H1 (cell line): ENCODE measurements around the gene WDR93. TPM values are rescaled to one million over a fixed set of nuclear protein-coding genes. Genes with fewer than 3 reads are reported as not detected.

Experiments
- CTCF ChIA-PET: fragments of 300-600 bp; sonication (Branson Sonifier 250); formaldehyde crosslinking; loops from one replicate; lab custom pipeline; 2021; ENCODE audit not compliant: partially characterized antibody; lab: Charles Lee
- POLR2A ChIA-PET: fragments of 300-600 bp; sonication (Branson Sonifier 250); formaldehyde crosslinking; loops from one replicate; lab custom pipeline; 2021; ENCODE audit warnings: inconsistent platforms; ENCODE audit not compliant: partially characterized antibody; lab: Charles Lee
- DNase-seq, 2 experiments: peaks; one replicate each; pipeline versions ENCODE4 v3.0.0 to v3.0.0-alpha.2; 2010 to 2022; ENCODE audit warnings: low spot score in 2 of 2, low read depth in 1 of 2, mixed read lengths in 1 of 2
- FAIRE-seq: peaks from 2 replicates; lab custom pipeline; 2011; peaks lifted over from hg19 to GRCh38; lab: Jason Lieb, UNC
- H2AFZ ChIP-seq: 2 replicates; pipeline ENCODE4 v1.8.1; 2012; ENCODE audit warnings: low read length, inconsistent platforms
- H2AK5ac ChIP-seq: 2 replicates; pipeline ENCODE4 v1.6.1; 2013; ENCODE audit warnings: low read depth, low read length
- H2BK120ac ChIP-seq: replicated peaks from 2 replicates; pipeline ENCODE3; 2013; ENCODE audit warnings: low read depth, low read length, inconsistent platforms
- H2BK12ac ChIP-seq: 2 replicates; pipeline ENCODE4 v1.6.1; 2013; ENCODE audit warnings: low read depth, low read length
- H2BK15ac ChIP-seq: 2 replicates; pipeline ENCODE4 v1.6.1; 2013; ENCODE audit warnings: low read length
- H2BK20ac ChIP-seq: 2 replicates; pipeline ENCODE4 v1.6.1; 2013; ENCODE audit warnings: low read length
- H2BK5ac ChIP-seq: 2 replicates; pipeline ENCODE4 v1.6.1; 2013; ENCODE audit warnings: low read depth, low read length
- H3K14ac ChIP-seq: 2 replicates; pipeline ENCODE4 v1.6.1; 2013; ENCODE audit warnings: inconsistent platforms; ENCODE audit not compliant: insufficient read length
- H3K18ac ChIP-seq: 2 replicates; pipeline ENCODE4 v1.6.1; 2013; ENCODE audit warnings: low read length; ENCODE audit errors: extremely low read depth
- H3K23ac ChIP-seq: 2 replicates; pipeline ENCODE4 v1.6.1; 2013; ENCODE audit warnings: inconsistent platforms; ENCODE audit not compliant: insufficient read length
- H3K23me2 ChIP-seq: 2 replicates; pipeline ENCODE4 v1.6.1; 2013; ENCODE audit warnings: low read depth, low read length
- H3K27ac ChIP-seq: 2 replicates; pipeline ENCODE4 v1.6.1; 2011; ENCODE audit warnings: low read depth, low read length, inconsistent platforms
- H3K27me3 ChIP-seq, 4 experiments: replicated peaks in 1 of 4; 1 replicate in 1 of 4; 2 replicates in 3 of 4; pipeline versions ENCODE4 v1.6.1 to v1.8.1; 2011 to 2013; ENCODE audit warnings: low read length in 3 of 4, mild to moderate bottlenecking in 3 of 4, inconsistent platforms in 2 of 4, mixed read lengths in 2 of 4, moderate library complexity in 1 of 4; ENCODE audit not compliant: control insufficient read depth in 3 of 4, insufficient read depth in 3 of 4; ENCODE audit errors: extremely low read depth in 1 of 4
- H3K36me3 ChIP-seq, 4 experiments: 2 replicates each; pipeline versions ENCODE4 v1.6.1 to v1.8.1; 2011 to 2013; ENCODE audit warnings: mild to moderate bottlenecking in 4 of 4, low read length in 3 of 4, moderate library complexity in 2 of 4, control low read depth in 1 of 4, inconsistent platforms in 1 of 4; ENCODE audit not compliant: insufficient read depth in 4 of 4, control insufficient read depth in 2 of 4
- H3K4ac ChIP-seq: replicated peaks from 2 replicates; pipeline ENCODE3; 2013; ENCODE audit warnings: low read length, low read depth, mixed read lengths, inconsistent platforms; ENCODE audit not compliant: insufficient read length
- H3K4me1 ChIP-seq, 4 experiments: replicated peaks in 1 of 4; 1 replicate in 1 of 4; 2 replicates in 3 of 4; pipeline versions ENCODE4 v1.6.1 to v1.8.1; 2011 to 2013; ENCODE audit warnings: low read length in 3 of 4, inconsistent platforms in 2 of 4, mixed read lengths in 1 of 4; ENCODE audit not compliant: insufficient read depth in 4 of 4, control insufficient read depth in 3 of 4
- H3K4me2 ChIP-seq, 2 experiments: 2 replicates each; pipeline versions ENCODE4 v1.6.1 to v1.8.1; 2011 to 2013; ENCODE audit warnings: low read depth in 2 of 2, low read length in 2 of 2, control low read depth in 1 of 2, inconsistent platforms in 1 of 2, mild to moderate bottlenecking in 1 of 2; ENCODE audit not compliant: insufficient read depth in 1 of 2
- H3K4me3 ChIP-seq, 4 experiments: fragments of 200-600, 300-600 bp in 1 of 4; sonication (generic), shearing (Covaris generic), sonication (Bioruptor Twin) in 1 of 4; 2 replicates each; pipeline versions ENCODE4 v1.5.1 to v1.8.1; 2011 to 2016; ENCODE audit warnings: low read length in 4 of 4, low read depth in 3 of 4, control low read depth in 2 of 4, inconsistent platforms in 2 of 4, mild to moderate bottlenecking in 2 of 4, mixed read lengths in 1 of 4, moderate library complexity in 1 of 4; ENCODE audit not compliant: insufficient read depth in 2 of 4; ENCODE audit errors: extremely low read depth in 1 of 4
- H3K56ac ChIP-seq: replicated peaks from 2 replicates; pipeline ENCODE3; 2013; ENCODE audit warnings: low read depth, mild to moderate bottlenecking, mixed read lengths, low read length, inconsistent platforms; ENCODE audit not compliant: insufficient read length
- H3K79me1 ChIP-seq: 2 replicates; pipeline ENCODE4 v1.6.1; 2013; ENCODE audit warnings: low read depth, low read length, control low read depth
- H3K79me2 ChIP-seq, 2 experiments: 2 replicates each; pipeline versions ENCODE4 v1.6.1 to v1.8.1; 2012 to 2013; ENCODE audit warnings: low read length in 2 of 2, mild to moderate bottlenecking in 2 of 2, inconsistent platforms in 1 of 2; ENCODE audit not compliant: insufficient read depth in 2 of 2, control insufficient read depth in 1 of 2
- H3K9ac ChIP-seq, 4 experiments: replicated peaks in 1 of 4; 1 replicate in 1 of 4; 2 replicates in 3 of 4; pipeline versions ENCODE4 v1.6.1 to v1.8.1; 2011 to 2013; ENCODE audit warnings: low read depth in 3 of 4, low read length in 3 of 4, control low read depth in 2 of 4, mild to moderate bottlenecking in 2 of 4, moderate library complexity in 2 of 4, inconsistent platforms in 1 of 4; ENCODE audit errors: extremely low read depth in 1 of 4
- H3K9me3 ChIP-seq, 2 experiments: 2 replicates each; pipeline versions ENCODE4 v1.6.1 to v1.8.1; 2012 to 2013; ENCODE audit warnings: mild to moderate bottlenecking in 2 of 2, moderate library complexity in 2 of 2, control low read depth in 1 of 2, inconsistent platforms in 1 of 2, low read depth in 1 of 2, low read length in 1 of 2, mixed read lengths in 1 of 2; ENCODE audit not compliant: insufficient read depth in 2 of 2
- H4K20me1 ChIP-seq, 2 experiments: replicated peaks in 1 of 2; 2 replicates each; pipeline versions ENCODE3 to v1.8.1; 2011 to 2013; ENCODE audit warnings: inconsistent platforms in 2 of 2, low read length in 2 of 2, mild to moderate bottlenecking in 1 of 2; ENCODE audit not compliant: insufficient read depth in 2 of 2, control insufficient read depth in 1 of 2
- H4K5ac ChIP-seq: 2 replicates; pipeline ENCODE4 v1.6.1; 2013; ENCODE audit warnings: low read length, low read depth, mixed read lengths, inconsistent platforms; ENCODE audit not compliant: insufficient read length
- H4K8ac ChIP-seq: 2 replicates; pipeline ENCODE4 v1.8.0; 2013; ENCODE audit warnings: mild to moderate bottlenecking, moderate library complexity, low read length, inconsistent platforms; ENCODE audit not compliant: insufficient read depth; ENCODE audit errors: extremely low read depth
- H4K91ac ChIP-seq: replicated peaks from 2 replicates; pipeline ENCODE3; 2013; ENCODE audit warnings: low read length, mixed read lengths, inconsistent platforms; ENCODE audit not compliant: insufficient read length
- BCL11A ChIP-seq, 2 experiments: IDR thresholded peaks; one replicate each; pipeline ENCODE4 v1.6.1; 2011; ENCODE audit warnings: low read depth in 2 of 2, low read length in 2 of 2, mild to moderate bottlenecking in 2 of 2
- CHD2 ChIP-seq: IDR thresholded peaks from 2 replicates; pipeline ENCODE4 v1.6.1; 2012; ENCODE audit warnings: low read length, improper control_type of control experiment
- E2F6 ChIP-seq: IDR thresholded peaks from 2 replicates; pipeline ENCODE4 v1.6.1; 2012; ENCODE audit warnings: inconsistent platforms
- GTF2F1 ChIP-seq: IDR thresholded peaks from 2 replicates; pipeline ENCODE4 v1.6.1; 2012; ENCODE audit warnings: low read depth, low read length, improper control_type of control experiment, borderline replicate concordance
- NANOG ChIP-seq: IDR thresholded peaks from 2 replicates; pipeline ENCODE4 v1.6.1; 2011; ENCODE audit warnings: low read length, low read depth, mild to moderate bottlenecking, inconsistent platforms; ENCODE audit not compliant: insufficient read depth, poor library complexity, severe bottlenecking
- POLR2A ChIP-seq, 2 experiments: IDR thresholded peaks; 1 replicate in 1 of 2; 2 replicates in 1 of 2; pipeline ENCODE4 v1.6.1; 2011; ENCODE audit warnings: low read depth in 2 of 2, low read length in 2 of 2, mild to moderate bottlenecking in 2 of 2; ENCODE audit errors: control extremely low read depth in 1 of 2
- SIN3A ChIP-seq, 2 experiments: IDR thresholded peaks in 1 of 2; conservative IDR thresholded peaks in 1 of 2; 2 replicates each; pipeline ENCODE4 v1.6.1; 2011 to 2012; ENCODE audit warnings: low read length in 2 of 2, improper control_type of control experiment in 1 of 2, low read depth in 1 of 2, mild to moderate bottlenecking in 1 of 2
- TBP ChIP-seq: IDR thresholded peaks from 2 replicates; pipeline ENCODE4 v1.6.1; 2011; ENCODE audit warnings: low read depth, low read length, improper control_type of control experiment
- YY1 ChIP-seq: IDR thresholded peaks from 2 replicates; pipeline ENCODE4 v1.6.1; 2011; ENCODE audit warnings: low read depth, mild to moderate bottlenecking, low read length
- WGBS, 2 experiments: shearing (Covaris generic) in 1 of 2; methylation state at CpG; one replicate each; pipeline versions ENCODE4 v1.1.6 to v1.1.7; 2013 to 2015; ENCODE audit warnings: low lambda C conversion rate in 2 of 2, mixed read lengths in 2 of 2, inconsistent platforms in 1 of 2, low coverage in 1 of 2, missing lambda C conversion rate in 1 of 2; ENCODE audit not compliant: insufficient replicate concordance in 2 of 2, insufficient coverage in 1 of 2, insufficient read length in 1 of 2; ENCODE audit errors: extremely low coverage in 1 of 2, missing lambda C conversion rate in 1 of 2; 5-methylcytosine and 5-hydroxymethylcytosine counted together
- polyA plus RNA-seq, 7 experiments: library from polyadenylated mRNA; depleted of rRNA in 3 of 7; stranded (reverse) in 5 of 7; unstranded in 2 of 7; fragments of >200 nt in 5 of 7; fragments of 200-250 nt in 2 of 7; gene quantifications; 1 replicate in 5 of 7; 2 replicates in 1 of 7; 4 replicates in 1 of 7; pipeline versions ENCODE4 v1.2.1 to v1.2.3, GENCODE V29; 2011 to 2013; ENCODE audit warnings: missing spikeins in 2 of 7, mixed read lengths in 2 of 7
- total RNA-seq: library from RNA; stranded (reverse); fragmentation: NEBNext Ultra II Directional; extraction: Animal tissue kit (Norgen Biotek cat#: 25700); gene quantifications from 2 replicates; pipeline ENCODE4 v1.2.1, GENCODE V29; 2021

Gene WDR93
- total and polyA plus RNA-seq, 2 of the 8 experiments (the other 6 are each of a cell fraction or from before 2014, with no cell fraction given), result 0.03 TPM; not detected in 1

- Histone ChIP-seq H2BK5ac (no peak overlapping the region), H2BK15ac (no peak overlapping the region), H4K91ac (no peak overlapping the region), H2BK12ac (no peak overlapping the region), H3K4ac (no peak overlapping the region), H3K14ac (no peak overlapping the region), H3K23me2 (no peaks in the 10 kb centered on the region; the same call in 1 of the 2 replicates), H2AK5ac (no peak overlapping the region), H4K8ac (no peak overlapping the region), H3K27me3 (peaks cover 0 to 20% (median 12%) of the 10 kb centered on the region in 4 experiments; a peak in 5 of 7 replicates), H4K5ac (no peak overlapping the region), H3K36me3 (no peaks in the 10 kb centered on the region), H3K23ac (no peak overlapping the region), H3K9ac (no peak overlapping the region), H2BK120ac (no peak overlapping the region), H3K4me1 (peaks cover 0 to 11% (median 7%) of the 10 kb centered on the region in 4 experiments; a peak in 6 of 7 replicates), H2AFZ (no peak overlapping the region), H3K4me2 (no peak overlapping the region), H3K56ac (no peak overlapping the region), H3K79me2 (no peaks in the 10 kb centered on the region), H3K27ac (no peak overlapping the region), H4K20me1 (no peaks in the 10 kb centered on the region), H3K9me3 (no peaks in the 10 kb centered on the region), H3K18ac (no peak overlapping the region), H2BK20ac (no peak overlapping the region), H3K79me1 (no peaks in the 10 kb centered on the region), H3K4me3 (no peak overlapping the region)
- FAIRE-seq, result no peak
- ChIA-PET POLR2A (no interaction called here), CTCF (interaction anchor here (0.9 to 1.3 kb wide), 5 partner anchors 10 to 207 kb away, joined by 3 read pairs; no protein-coding TSS in a partner anchor)
- no peak for TF ChIP-seq BCL11A (IDR thresholded peaks at IDR 0.05; ENCODE audit: low read depth in 2 of 2, low read length in 2 of 2)
- no peak for TF ChIP-seq E2F6
- TF ChIP-seq POLR2A (IDR thresholded peaks at IDR 0.05; ENCODE audit: control extremely low read depth in 1 of 2, low read depth in 2 of 2, low read length in 2 of 2), result no peak
- no peak for TF ChIP-seq TBP
- TF ChIP-seq YY1, result no peak
- TF ChIP-seq CHD2, result no peak
- TF ChIP-seq SIN3A (conservative IDR thresholded peaks at IDR 0.05 in 1 of 2, IDR thresholded peaks at IDR 0.05 in 1 of 2; ENCODE audit: low read depth in 1 of 2, low read length in 2 of 2), result no peak
- no peak for TF ChIP-seq NANOG
- no peak for TF ChIP-seq GTF2F1
- DNase-seq, result no peak
- WGBS, 2 experiments, result 90% methylated on average over 5 of the region's 7 CpGs; no CpG with 5 or more reads in 1 of the 2 experiments
Measured at GRCh38 chr15:89667706-89667960, 23.0 kb upstream of the WDR93 start.
